Neural cell (in vitro differentiated cells): Measurements from ENCODE around the gene IFFO2. TPM values are rescaled to one million over a fixed set of nuclear protein-coding genes. Genes with fewer than 3 reads are reported as not detected.

Source experiments
- H2AFZ ChIP-seq: fragments of 200-600, 300-800 bp; sonication (generic), shearing (Covaris generic); 2 replicates; pipeline ENCODE4 v1.6.0; 2014; ENCODE audit warnings: low read depth, mild to moderate bottlenecking, antibody characterized with exemption, low read length, moderate library complexity
- H3F3A ChIP-seq: fragments of 200-600 bp; shearing (Covaris generic); 2 replicates; pipeline ENCODE4 v1.6.1; 2016; ENCODE audit warnings: mild to moderate bottlenecking, moderate library complexity, mixed read lengths, antibody characterized with exemption, low read length; ENCODE audit not compliant: insufficient read depth, poor library complexity, severe bottlenecking
- H3K27ac ChIP-seq: fragments of 200-600, 300-800 bp; sonication (generic), shearing (Covaris generic); 2 replicates; pipeline ENCODE4 v1.5.1; 2014; ENCODE audit warnings: mild to moderate bottlenecking, low read length, moderate library complexity
- H3K27me3 ChIP-seq: fragments of 300-800, 200-600 bp; sonication (generic), shearing (Covaris generic); 2 replicates; pipeline ENCODE4 v1.6.0; 2014; ENCODE audit warnings: mild to moderate bottlenecking, low read depth, low read length, moderate library complexity; ENCODE audit not compliant: insufficient read depth
- H3K36me3 ChIP-seq: fragments of 300-800, 200-600 bp; sonication (generic), shearing (Covaris generic); 2 replicates; pipeline ENCODE4 v1.5.1; 2014; ENCODE audit warnings: mild to moderate bottlenecking, antibody characterized with exemption, low read length, moderate library complexity; ENCODE audit not compliant: insufficient read depth
- H3K4me2 ChIP-seq: fragments of 300-800, 200-600 bp; sonication (generic), shearing (Covaris generic); 2 replicates; pipeline ENCODE4 v1.6.0; 2014; ENCODE audit warnings: mild to moderate bottlenecking, low read length
- H3K4me3 ChIP-seq: fragments of 300-800, 200-600 bp; sonication (generic), shearing (Covaris generic); 2 replicates; pipeline ENCODE4 v1.5.1; 2014; ENCODE audit warnings: mild to moderate bottlenecking, low read length, moderate library complexity
- H3K79me2 ChIP-seq: fragments of 200-600 bp; shearing (Covaris generic); replicated peaks from 2 replicates; pipeline ENCODE4 v1.6.0; 2014; ENCODE audit warnings: mild to moderate bottlenecking, low read length, moderate library complexity; ENCODE audit not compliant: insufficient read depth
- H3K9ac ChIP-seq: fragments of 300-800, 200-600 bp; sonication (generic), shearing (Covaris generic); 2 replicates; pipeline ENCODE4 v1.6.1; 2016; ENCODE audit warnings: mild to moderate bottlenecking, low read length, mixed read lengths
- H3K9me2 ChIP-seq: fragments of 200-600 bp; shearing (Covaris generic); 2 replicates; pipeline ENCODE4 v1.6.1; 2016; ENCODE audit warnings: mild to moderate bottlenecking, low read length, mixed read lengths; ENCODE audit not compliant: insufficient read depth
- H3K9me3 ChIP-seq: fragments of 200-600, 300-800 bp; sonication (generic), shearing (Covaris generic); 2 replicates; pipeline ENCODE4 v1.6.1; 2016; ENCODE audit warnings: mild to moderate bottlenecking, mixed run types, low read length, moderate library complexity, mixed read lengths
- H4K20me1 ChIP-seq: fragments of 200-600 bp; shearing (Covaris generic); 2 replicates; pipeline ENCODE4 v1.6.1; 2016; ENCODE audit warnings: mild to moderate bottlenecking, mixed run types; ENCODE audit not compliant: insufficient read depth
- EP300 ChIP-seq: fragments of 450-650 bp; conservative IDR thresholded peaks from 2 replicates; pipeline ENCODE4 v1.6.1; 2014; ENCODE audit warnings: antibody characterized with exemption, mild to moderate bottlenecking, moderate library complexity; ENCODE audit not compliant: poor library complexity, severe bottlenecking
- EZH2 ChIP-seq: fragments of 200-600, 300-800 bp; shearing (Covaris generic), sonication (generic); IDR thresholded peaks from 2 replicates; pipeline ENCODE4 v1.6.1; 2014; ENCODE audit warnings: antibody characterized with exemption, low read length, borderline replicate concordance, mild to moderate bottlenecking; ENCODE audit not compliant: insufficient read depth, poor library complexity, severe bottlenecking
- MXI1 ChIP-seq: fragments of 450-650 bp; conservative IDR thresholded peaks from 2 replicates; pipeline ENCODE4 v1.6.1; 2014; ENCODE audit warnings: antibody characterized with exemption, mild to moderate bottlenecking; ENCODE audit not compliant: poor library complexity, severe bottlenecking
- POLR2AphosphoS5 ChIP-seq: IDR thresholded peaks from 2 replicates; pipeline ENCODE4 v1.6.1; 2012
- RAD21 ChIP-seq: fragments of 450-650 bp; conservative IDR thresholded peaks from 2 replicates; pipeline ENCODE4 v1.6.1; 2014; ENCODE audit warnings: antibody characterized with exemption, mild to moderate bottlenecking, moderate library complexity
- REST ChIP-seq: IDR thresholded peaks from 2 replicates; pipeline ENCODE4 v1.6.1; 2012; ENCODE audit warnings: borderline replicate concordance
- SMC3 ChIP-seq: fragments of 450-650 bp; conservative IDR thresholded peaks from 2 replicates; pipeline ENCODE4 v1.6.1; 2014; ENCODE audit warnings: antibody characterized with exemption, mild to moderate bottlenecking, moderate library complexity; ENCODE audit not compliant: poor library complexity
- TAF1 ChIP-seq: IDR thresholded peaks from 2 replicates; pipeline ENCODE4 v1.6.1; 2012; ENCODE audit warnings: low read depth
- polyA plus RNA-seq: library from polyadenylated mRNA; depleted of rRNA; stranded (reverse); fragments of >200 nt; gene quantifications from 2 replicates; pipeline ENCODE4 v1.2.3, GENCODE V29; 2014
- TF ChIP-seq, protein P1 (sequence below): fragments of 450-650 bp; IDR thresholded peaks from 2 replicates; pipeline ENCODE4 v1.5.1; 2014; ENCODE audit warnings: antibody characterized with exemption, mild to moderate bottlenecking, moderate library complexity; ENCODE audit not compliant: poor library complexity, severe bottlenecking

The IFFO2 gene
- polyA plus RNA-seq, 1 donor from 2014 or later, result 2.6 TPM

GRCh38 chr1:18962121-18962721, 5.7 kb upstream of the IFFO2 start:
- TF ChIP-seq, protein P1, sequence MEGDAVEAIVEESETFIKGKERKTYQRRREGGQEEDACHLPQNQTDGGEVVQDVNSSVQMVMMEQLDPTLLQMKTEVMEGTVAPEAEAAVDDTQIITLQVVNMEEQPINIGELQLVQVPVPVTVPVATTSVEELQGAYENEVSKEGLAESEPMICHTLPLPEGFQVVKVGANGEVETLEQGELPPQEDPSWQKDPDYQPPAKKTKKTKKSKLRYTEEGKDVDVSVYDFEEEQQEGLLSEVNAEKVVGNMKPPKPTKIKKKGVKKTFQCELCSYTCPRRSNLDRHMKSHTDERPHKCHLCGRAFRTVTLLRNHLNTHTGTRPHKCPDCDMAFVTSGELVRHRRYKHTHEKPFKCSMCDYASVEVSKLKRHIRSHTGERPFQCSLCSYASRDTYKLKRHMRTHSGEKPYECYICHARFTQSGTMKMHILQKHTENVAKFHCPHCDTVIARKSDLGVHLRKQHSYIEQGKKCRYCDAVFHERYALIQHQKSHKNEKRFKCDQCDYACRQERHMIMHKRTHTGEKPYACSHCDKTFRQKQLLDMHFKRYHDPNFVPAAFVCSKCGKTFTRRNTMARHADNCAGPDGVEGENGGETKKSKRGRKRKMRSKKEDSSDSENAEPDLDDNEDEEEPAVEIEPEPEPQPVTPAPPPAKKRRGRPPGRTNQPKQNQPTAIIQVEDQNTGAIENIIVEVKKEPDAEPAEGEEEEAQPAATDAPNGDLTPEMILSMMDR, result no peak
- TF ChIP-seq EP300 (no peak), SMC3 (no peak), REST (no peak), EZH2 (no peak), POLR2AphosphoS5 (no peak), TAF1 (no peak), RAD21 (no peak), MXI1 (no peak)
- H3K9me2 ChIP-seq, result no peaks in the 10 kb centered on the region
- no peaks in the 10 kb centered on the region for H3K79me2 ChIP-seq
- H3K9ac ChIP-seq, result no peak overlapping the region
- H3K36me3 ChIP-seq, result no peaks in the 10 kb centered on the region
- H4K20me1 ChIP-seq, result no peaks in the 10 kb centered on the region
- H3K4me2 ChIP-seq, result no peak overlapping the region
- no peaks in the 10 kb centered on the region for H3F3A ChIP-seq
- H3K4me3 ChIP-seq, result no peak overlapping the region
- H3K27me3 ChIP-seq, result no peaks in the 10 kb centered on the region
- H3K9me3 ChIP-seq, result no peaks in the 10 kb centered on the region
- no peak overlapping the region for H2AFZ ChIP-seq
- no peak overlapping the region for H3K27ac ChIP-seq

DNA sequence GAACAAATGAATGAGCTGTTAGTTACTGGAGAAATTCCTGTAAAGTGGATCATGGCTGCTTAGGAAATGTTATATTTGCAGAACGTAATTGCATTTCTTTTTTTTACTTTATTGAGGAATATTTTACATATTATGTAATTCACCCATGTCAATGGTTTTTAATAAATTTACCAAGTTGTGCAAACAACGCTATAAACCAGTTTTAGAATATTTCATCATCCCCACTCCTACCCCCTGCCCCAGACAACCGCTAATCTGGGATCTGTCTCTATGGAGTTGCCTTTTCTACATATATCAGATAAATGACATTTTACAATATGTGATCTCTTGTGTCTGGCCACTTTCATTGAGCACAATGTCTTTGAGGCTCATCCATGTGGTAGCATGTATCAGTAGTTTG, 4.3 kb upstream of the IFFO2 start:
- Histone ChIP-seq H4K20me1 (no peaks in the 10 kb centered on the region), H3K36me3 (no peaks in the 10 kb centered on the region), H3K9ac (no peak overlapping the region), H2AFZ (no peak overlapping the region), H3K79me2 (no peaks in the 10 kb centered on the region), H3K27me3 (no peaks in the 10 kb centered on the region), H3F3A (no peaks in the 10 kb centered on the region), H3K4me2 (no peak overlapping the region), H3K4me3 (no peak overlapping the region), H3K9me3 (no peaks in the 10 kb centered on the region), H3K9me2 (no peaks in the 10 kb centered on the region), H3K27ac (no peak overlapping the region)
- TF ChIP-seq, protein P1, result no peak
- TF ChIP-seq RAD21 (no peak), EP300 (no peak), MXI1 (no peak), REST (no peak), TAF1 (no peak), SMC3 (no peak), POLR2AphosphoS5 (no peak), EZH2 (no peak)
